NCI-H345 treated with DMSO at 0.1 percent for 48 hours (cell line): ENCODE measurements around the gene CSTF2T.

Experiments
- DNase-seq: peaks from one replicate; lab custom pipeline; 2025; ENCODE audit not compliant: unreplicated experiment; lab: John Stamatoyannopoulos, UW

Gene CSTF2T

GRCh38 chr10:51699475-51700227, at the start of gene CSTF2T:
CSTF2T (minus strand) TSS chr10:51699595; CDS start chr10:51699549, 46 bp downstream.
- DNase-seq, result peak; percentile 86

GRCh38 chr10:51748959-51749358, 49.6 kb upstream of the CSTF2T start:
- DNase-seq, result no peak

- no peak for DNase-seq
Measured at GRCh38 chr10:51747216-51747615, 47.8 kb upstream of the CSTF2T start.

GRCh38 chr10:51745397-51745796, 46.0 kb upstream of the CSTF2T start:
- DNase-seq, result no peak

GRCh38 chr10:51744235-51745000, 45.0 kb upstream of the CSTF2T start:
- no peak for DNase-seq

- DNase-seq, result no peak
Measured at GRCh38 chr10:51743146-51743545, 43.8 kb upstream of the CSTF2T start.

- DNase-seq, result no peak
Measured at GRCh38 chr10:51733057-51733456, 33.7 kb upstream of the CSTF2T start.

- no peak for DNase-seq
Measured at GRCh38 chr10:51729822-51730555, 30.6 kb upstream of the CSTF2T start.

- no peak for DNase-seq
Measured at GRCh38 chr10:51724038-51724437, 24.6 kb upstream of the CSTF2T start.

- no peak for DNase-seq
Measured at GRCh38 chr10:51718804-51719291, 19.5 kb upstream of the CSTF2T start.

GRCh38 chr10:51716981-51717380, 17.6 kb upstream of the CSTF2T start:
- no peak for DNase-seq

GRCh38 chr10:51711519-51711891, 12.1 kb upstream of the CSTF2T start:
- DNase-seq, result no peak

- no peak for DNase-seq
Measured at GRCh38 chr10:51709324-51709972, 10.1 kb upstream of the CSTF2T start.

GRCh38 chr10:51708609-51709008, 9.2 kb upstream of the CSTF2T start:
- DNase-seq, result no peak

GRCh38 chr10:51707821-51708424, 8.5 kb upstream of the CSTF2T start:
- DNase-seq, result no peak

- DNase-seq, result no peak
Measured at GRCh38 chr10:51707392-51707791, 8.0 kb upstream of the CSTF2T start.

GRCh38 chr10:51706225-51706624, 6.8 kb upstream of the CSTF2T start:
- no peak for DNase-seq

GRCh38 chr10:51705774-51706173, 6.4 kb upstream of the CSTF2T start:
- no peak for DNase-seq

GRCh38 chr10:51700228-51700817, 928 bp upstream of the CSTF2T start:
- peak; percentile 38 for DNase-seq

- DNase-seq, result no peak
Measured at GRCh38 chr10:51699145-51699474, 285 bp downstream of the CSTF2T start.
